Astrocyte (in vitro differentiated cells and primary cell): ENCODE measurements around the gene PHYKPL. TPM values are rescaled to one million over a fixed set of nuclear protein-coding genes. Genes with fewer than 3 reads are reported as not detected.

ENCODE experiments used
- DNase-seq: peaks from one replicate; pipeline ENCODE4 v3.0.0-alpha.2; 2010; ENCODE audit warnings: low read depth
- FAIRE-seq: peaks from 2 replicates; lab custom pipeline; 2011; peaks lifted over from hg19 to GRCh38; lab: Jason Lieb, UNC
- H2AFZ ChIP-seq: 2 replicates; pipeline ENCODE4 v1.6.0; 2012; ENCODE audit warnings: low read depth, low read length, inconsistent platforms
- H3K27ac ChIP-seq: 2 replicates; pipeline ENCODE4 v1.5.1; 2011; ENCODE audit warnings: low read depth, low read length, inconsistent platforms
- H3K27me3 ChIP-seq: 2 replicates; pipeline ENCODE4 v1.6.0; 2011; ENCODE audit warnings: low read length, inconsistent platforms; ENCODE audit not compliant: insufficient read depth
- H3K36me3 ChIP-seq: 2 replicates; pipeline ENCODE4 v1.5.1; 2011; ENCODE audit warnings: low read length, inconsistent platforms; ENCODE audit not compliant: insufficient read depth
- H3K4me1 ChIP-seq: 2 replicates; pipeline ENCODE4 v1.5.1; 2011; ENCODE audit warnings: low read length, inconsistent platforms; ENCODE audit not compliant: insufficient read depth
- H3K4me2 ChIP-seq: 2 replicates; pipeline ENCODE4 v1.6.0; 2012; ENCODE audit warnings: low read length, inconsistent platforms
- H3K4me3 ChIP-seq: 2 replicates; pipeline ENCODE4 v1.5.1; 2011; ENCODE audit warnings: low read depth, mild to moderate bottlenecking, low read length, inconsistent platforms; ENCODE audit not compliant: insufficient read depth
- H3K79me2 ChIP-seq: 2 replicates; pipeline ENCODE4 v1.6.0; 2012; ENCODE audit warnings: mild to moderate bottlenecking, low read length, inconsistent platforms; ENCODE audit not compliant: insufficient read depth
- H3K9ac ChIP-seq: 2 replicates; pipeline ENCODE4 v1.6.0; 2012; ENCODE audit warnings: mild to moderate bottlenecking, low read length, inconsistent platforms
- H3K9me3 ChIP-seq: 2 replicates; pipeline ENCODE4 v1.5.1; 2012; ENCODE audit warnings: low read depth, mild to moderate bottlenecking, low read length, inconsistent platforms; ENCODE audit not compliant: insufficient read depth
- H4K20me1 ChIP-seq: 2 replicates; pipeline ENCODE4 v1.6.0; 2012; ENCODE audit warnings: low read length, inconsistent platforms; ENCODE audit not compliant: insufficient read depth
- H3K27ac Mint-ChIP-seq: one replicate; pipeline ENCODE4 v1.8.0; 2021; ENCODE audit warnings: mild to moderate bottlenecking, mixed read lengths; ENCODE audit not compliant: unreplicated experiment
- H3K27me3 Mint-ChIP-seq: one replicate; pipeline ENCODE4 v1.8.0; 2021; ENCODE audit warnings: low read depth, mixed read lengths; ENCODE audit not compliant: unreplicated experiment
- H3K36me3 Mint-ChIP-seq: one replicate; pipeline ENCODE4 v1.8.0; 2021; ENCODE audit warnings: low read depth, mixed read lengths; ENCODE audit not compliant: unreplicated experiment
- H3K4me1 Mint-ChIP-seq: one replicate; pipeline ENCODE4 v1.8.0; 2021; ENCODE audit warnings: low read depth, mixed read lengths; ENCODE audit not compliant: unreplicated experiment
- H3K4me3 Mint-ChIP-seq: one replicate; pipeline ENCODE4 v1.8.0; 2021; ENCODE audit warnings: mild to moderate bottlenecking, moderate library complexity, mixed read lengths; ENCODE audit not compliant: unreplicated experiment
- H3K9me3 Mint-ChIP-seq: one replicate; pipeline ENCODE4 v1.8.0; 2021; ENCODE audit warnings: mild to moderate bottlenecking, mixed read lengths; ENCODE audit not compliant: unreplicated experiment
- CTCF ChIP-seq: IDR thresholded peaks from 2 replicates; pipeline ENCODE4 v1.5.1; 2011; ENCODE audit warnings: low read depth, mild to moderate bottlenecking, inconsistent platforms, low read length, moderate library complexity; ENCODE audit not compliant: insufficient read depth
- EZH2 ChIP-seq: IDR thresholded peaks from 2 replicates; pipeline ENCODE4 v1.6.1; 2012; ENCODE audit warnings: mild to moderate bottlenecking, low read length, inconsistent platforms; ENCODE audit not compliant: insufficient read depth
- total RNA-seq: library from RNA; stranded (reverse); gene quantifications from 2 replicates; pipeline ENCODE4 v1.2.1, GENCODE V29; 2021

PHYKPL gene
- total RNA-seq, 1 donor from 2014 or later = 26.5 TPM

- Mint-ChIP-seq H3K4me1 (peaks cover 2% of the 10 kb centered on the region), H3K36me3 (peaks cover 27% of the 10 kb centered on the region), H3K27me3 (no peaks in the 10 kb centered on the region), H3K27ac (no peak overlapping the region), H3K4me3 (no peak overlapping the region), H3K9me3 (peaks cover 5% of the 10 kb centered on the region)
- peaks cover 48% of the 10 kb centered on the region for H3K79me2 ChIP-seq
- no peaks in the 10 kb centered on the region for H3K27me3 ChIP-seq
- H3K27ac ChIP-seq = no peak overlapping the region
- H3K9ac ChIP-seq = no peak overlapping the region
- FAIRE-seq (no peak), DNase-seq (no peak)
- H3K36me3 ChIP-seq = peaks cover 74% of the 10 kb centered on the region
- no peak overlapping the region for H3K4me2 ChIP-seq
- H4K20me1 ChIP-seq = peaks cover 72% of the 10 kb centered on the region
- H3K9me3 ChIP-seq = no peaks in the 10 kb centered on the region
- no peak overlapping the region for H3K4me3 ChIP-seq
- H3K4me1 ChIP-seq = no peaks in the 10 kb centered on the region
- TF ChIP-seq CTCF = no peak
- TF ChIP-seq EZH2 = no peak
- H2AFZ ChIP-seq = no peak overlapping the region
These were observed 18.3 kb downstream of the PHYKPL start for GRCh38 chr5:178214160-178214803.

- H3K36me3 ChIP-seq = peaks cover 77% of the 10 kb centered on the region
These were observed 18.9 kb downstream of the PHYKPL start for GRCh38 chr5:178213748-178214151.

More at GRCh38 chr5:178213748-178214151, 18.9 kb downstream of the PHYKPL start:
- H3K4me2 ChIP-seq = no peak overlapping the region
- peaks cover 5% of the 10 kb centered on the region for H3K9me3 Mint-ChIP-seq
- H2AFZ ChIP-seq = no peak overlapping the region
- peaks cover 2% of the 10 kb centered on the region for H3K4me1 Mint-ChIP-seq
- H3K27me3 Mint-ChIP-seq = no peaks in the 10 kb centered on the region
- H3K36me3 Mint-ChIP-seq = peaks cover 33% of the 10 kb centered on the region
- no peaks in the 10 kb centered on the region for H3K9me3 ChIP-seq
- peaks cover 78% of the 10 kb centered on the region for H4K20me1 ChIP-seq
- H3K27ac Mint-ChIP-seq = no peak overlapping the region
- no peak overlapping the region for H3K4me3 Mint-ChIP-seq
- no peaks in the 10 kb centered on the region for H3K27me3 ChIP-seq
- no peak overlapping the region for H3K4me3 ChIP-seq
- H3K27ac ChIP-seq = no peak overlapping the region
- no peak for TF ChIP-seq EZH2
- no peak for TF ChIP-seq CTCF
- no peak overlapping the region for H3K9ac ChIP-seq
- no peak for FAIRE-seq
- H3K4me1 ChIP-seq = no peaks in the 10 kb centered on the region
- no peak for DNase-seq
- peaks cover 53% of the 10 kb centered on the region for H3K79me2 ChIP-seq
